Measurements from ENCODE around the gene GJB5.
A peak's percentile ranks its signal among the peaks of the same experiment; 100 is the strongest.
"Not testable (repeated sequence)": the region's sequence is repeated elsewhere in the genome, so short reads cannot be mapped to it uniquely, and the experiment has no call there.

Gene GJB5

GRCh38 chr1:34754964-34755637 lies at the start of gene GJB5:
Gene GJB5, plus strand, starts transcription at chr1:34755047. Its CDS starts 2,284 bp downstream, at chr1:34757331.
- DNase-seq (ENCODE audit: low spot score), result no peak

DNA sequence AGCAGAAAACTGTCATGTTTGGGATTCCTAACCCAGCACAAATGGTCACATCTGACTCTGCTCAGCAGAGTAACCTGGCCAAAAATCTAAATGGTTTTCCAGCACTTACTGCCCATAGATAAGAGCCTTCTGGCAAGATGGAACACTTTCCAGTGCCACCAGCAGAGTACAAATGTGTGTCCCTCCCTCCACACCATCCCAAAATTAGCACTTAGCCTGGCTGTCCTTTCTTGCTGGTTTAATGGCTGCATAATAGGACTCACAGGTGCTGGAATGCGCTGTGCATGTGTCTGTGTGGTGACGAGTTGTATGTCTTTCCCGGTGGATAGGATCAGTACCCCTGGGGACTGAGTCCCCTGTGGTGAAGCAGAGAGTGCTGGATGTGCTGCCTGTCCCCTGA lies 49.8 kb upstream of the GJB5 start:
- DNase-seq (ENCODE audit: low spot score), result no peak

DNA sequence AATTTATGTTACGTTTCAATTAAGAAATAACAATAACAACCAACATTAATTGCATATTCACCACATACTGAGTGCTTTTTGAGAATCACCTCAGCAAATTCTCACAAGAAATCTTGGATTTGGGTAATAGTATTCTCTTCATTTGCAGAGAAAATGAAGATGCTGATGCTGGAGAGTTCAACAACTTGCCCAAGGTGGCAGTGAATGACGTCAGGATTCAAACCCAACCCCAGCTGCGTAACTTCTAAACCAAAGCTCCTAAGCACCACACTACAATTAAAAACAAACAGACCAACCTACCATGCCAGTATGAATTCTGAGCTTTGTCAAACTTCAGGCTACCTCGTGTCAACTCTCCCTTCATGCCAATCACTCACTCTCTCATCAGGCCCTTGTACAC lies 46.7 kb upstream of the GJB5 start:
- DNase-seq (ENCODE audit: low spot score), result no peak

- DNase-seq (ENCODE audit: low spot score), result peak; percentile 37
Observed at GRCh38 chr1:34709547-34709946, 45.3 kb upstream of the GJB5 start.

DNA sequence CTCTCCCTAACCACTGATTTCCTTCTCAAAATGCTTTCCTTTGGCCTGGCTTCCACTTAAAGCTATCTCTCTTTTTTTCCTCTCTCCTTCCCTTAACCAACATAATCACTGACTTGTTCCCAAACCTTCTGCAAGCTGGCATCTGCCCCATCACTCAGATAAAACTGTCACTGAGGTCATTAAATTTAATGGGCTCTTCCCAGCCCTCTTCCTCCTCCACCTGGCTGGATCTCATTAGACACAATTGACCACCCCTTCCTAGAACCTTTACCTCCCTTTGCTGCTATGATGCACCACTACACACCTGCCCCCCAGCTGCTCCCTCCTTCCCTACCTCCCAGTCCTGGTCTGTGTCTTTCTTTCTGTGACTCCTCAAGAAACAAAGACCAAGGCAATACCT lies 44.0 kb upstream of the GJB5 start:
- DNase-seq (ENCODE audit: low spot score), result no peak

- no peak for DNase-seq (ENCODE audit: low spot score)
Observed at GRCh38 chr1:34711485-34711884, 43.4 kb upstream of the GJB5 start.

DNA sequence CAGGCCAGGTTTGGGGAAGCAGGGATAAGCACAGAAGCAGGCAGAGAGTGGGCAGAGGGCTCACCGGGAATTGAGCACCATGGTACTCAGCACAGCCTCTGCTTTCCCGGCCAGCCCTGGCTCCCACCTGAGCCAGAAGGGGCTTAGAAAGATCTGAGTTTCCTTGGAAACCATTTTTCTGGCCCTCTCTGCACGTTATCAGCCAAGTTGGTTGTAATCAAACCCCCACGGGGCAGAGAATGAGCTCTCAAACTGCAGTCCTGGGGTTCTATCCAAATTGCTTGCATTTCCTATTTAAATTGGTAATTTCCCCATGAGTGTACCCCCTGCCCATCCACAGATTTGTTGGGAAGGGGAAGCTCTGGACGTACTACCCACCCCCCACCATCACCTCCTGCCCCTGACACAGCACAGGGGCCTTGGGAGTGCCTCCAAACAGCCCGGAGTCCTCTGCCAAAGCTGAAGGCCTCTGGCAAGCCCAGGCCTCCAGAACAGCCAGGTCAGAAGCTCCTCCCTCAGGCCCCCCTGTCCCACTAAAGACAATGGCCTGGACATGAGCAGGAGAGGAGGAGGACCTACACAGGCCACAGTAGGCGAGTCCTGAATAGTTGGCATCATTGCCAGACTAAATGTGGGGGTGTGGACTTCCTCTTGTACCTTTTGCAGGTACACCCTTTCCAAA lies 42.7 kb upstream of the GJB5 start:
- no peak for DNase-seq (ENCODE audit: low spot score)

DNA sequence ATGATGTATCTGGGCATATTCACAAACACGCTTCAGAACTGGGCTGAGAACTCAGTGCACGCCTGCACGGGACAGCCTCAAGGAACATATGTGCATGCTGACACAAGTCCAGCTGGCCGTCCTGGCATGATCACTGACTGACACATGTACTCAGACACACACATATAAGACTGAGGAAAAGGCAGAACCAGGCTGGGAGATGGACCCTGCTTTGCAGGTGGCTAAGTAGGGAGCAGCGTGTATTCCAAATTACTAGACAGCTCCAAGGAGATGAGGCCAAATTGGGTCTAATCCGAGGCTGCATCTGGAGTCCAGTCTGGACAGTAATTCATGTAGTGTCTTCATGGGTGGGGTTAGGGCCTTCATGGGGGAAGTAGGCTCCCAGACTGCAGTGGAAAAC lies 41.4 kb upstream of the GJB5 start:
- DNase-seq (ENCODE audit: low spot score), result no peak

- DNase-seq (ENCODE audit: low spot score), result no peak
Observed at GRCh38 chr1:34714386-34714785, 40.5 kb upstream of the GJB5 start.

GRCh38 chr1:34715139-34715538 lies 39.7 kb upstream of the GJB5 start:
- DNase-seq (ENCODE audit: low spot score), result no peak

DNA sequence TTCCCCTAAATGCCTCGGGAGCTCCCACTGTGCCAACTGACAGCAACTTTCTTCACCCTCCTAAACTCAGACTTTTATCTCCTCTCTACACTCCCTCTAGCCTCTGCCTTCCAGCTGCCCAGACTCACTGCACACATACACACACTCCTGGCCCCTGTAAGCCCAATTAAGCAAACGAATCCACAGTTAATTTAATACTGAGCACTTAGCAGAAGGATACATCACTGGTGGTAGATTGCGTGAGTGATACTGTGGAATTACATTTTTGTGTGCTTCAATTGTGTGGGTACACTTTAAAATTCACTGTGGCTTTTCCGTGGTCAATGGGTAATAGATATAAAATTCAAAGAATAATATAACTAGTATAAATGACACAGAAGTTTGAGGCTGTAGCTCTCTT lies 33.6 kb upstream of the GJB5 start:
- no peak for DNase-seq (ENCODE audit: low spot score)

GRCh38 chr1:34721646-34722355 lies 33.0 kb upstream of the GJB5 start:
- no peak for DNase-seq (ENCODE audit: low spot score)

- no peak for DNase-seq (ENCODE audit: low spot score)
Observed at GRCh38 chr1:34726861-34727260, 28.0 kb upstream of the GJB5 start.

DNA sequence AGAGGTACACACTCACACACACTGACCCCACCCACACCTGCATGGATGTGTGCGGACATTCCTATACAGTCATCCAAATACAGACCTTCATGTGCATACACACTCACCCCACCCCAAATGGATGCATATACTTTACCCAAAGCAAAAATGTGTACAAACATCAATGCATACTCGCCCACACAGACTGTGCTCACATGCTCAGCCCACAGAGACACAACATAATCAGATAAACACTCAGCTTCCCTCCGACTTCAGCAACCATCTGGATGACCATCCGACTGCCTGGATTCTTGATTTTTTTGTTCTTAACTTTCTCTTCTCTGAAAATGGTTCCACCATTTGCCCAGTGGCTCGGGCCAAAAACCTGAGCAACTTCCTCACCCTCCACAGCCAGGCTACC lies 24.4 kb upstream of the GJB5 start:
- no peak for DNase-seq (ENCODE audit: low spot score)

- DNase-seq (ENCODE audit: low spot score), result not testable (repeated sequence)
Observed at GRCh38 chr1:34732831-34733230, 22.0 kb upstream of the GJB5 start.

DNA sequence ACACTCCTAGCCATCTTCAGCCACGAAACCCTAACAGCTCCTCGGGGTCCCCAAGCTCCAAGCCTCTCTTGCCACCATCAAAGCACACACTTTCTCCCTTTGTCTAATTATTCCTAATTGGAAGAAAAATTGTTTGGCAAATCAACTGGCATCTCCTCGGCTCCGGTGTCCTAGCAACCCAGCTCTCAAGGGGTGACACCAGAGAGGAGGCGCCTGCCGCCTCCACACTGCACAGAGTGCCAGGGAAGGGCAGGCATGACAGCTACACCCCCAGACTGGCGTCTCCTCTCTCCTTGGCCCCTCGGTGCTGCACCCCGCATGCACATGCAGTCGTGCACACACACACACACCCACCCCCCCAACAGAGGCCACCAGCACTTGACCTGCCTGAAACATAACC lies 18.2 kb upstream of the GJB5 start:
- DNase-seq (ENCODE audit: low spot score), result no peak

GRCh38 chr1:34737236-34737635 lies 17.6 kb upstream of the GJB5 start:
- not testable (repeated sequence) for DNase-seq (ENCODE audit: low spot score)

- DNase-seq (ENCODE audit: low spot score), result no peak
Observed at GRCh38 chr1:34739613-34740012, 15.2 kb upstream of the GJB5 start.

- no peak for DNase-seq (ENCODE audit: low spot score)
Observed at GRCh38 chr1:34740161-34740868, 14.5 kb upstream of the GJB5 start.

DNA sequence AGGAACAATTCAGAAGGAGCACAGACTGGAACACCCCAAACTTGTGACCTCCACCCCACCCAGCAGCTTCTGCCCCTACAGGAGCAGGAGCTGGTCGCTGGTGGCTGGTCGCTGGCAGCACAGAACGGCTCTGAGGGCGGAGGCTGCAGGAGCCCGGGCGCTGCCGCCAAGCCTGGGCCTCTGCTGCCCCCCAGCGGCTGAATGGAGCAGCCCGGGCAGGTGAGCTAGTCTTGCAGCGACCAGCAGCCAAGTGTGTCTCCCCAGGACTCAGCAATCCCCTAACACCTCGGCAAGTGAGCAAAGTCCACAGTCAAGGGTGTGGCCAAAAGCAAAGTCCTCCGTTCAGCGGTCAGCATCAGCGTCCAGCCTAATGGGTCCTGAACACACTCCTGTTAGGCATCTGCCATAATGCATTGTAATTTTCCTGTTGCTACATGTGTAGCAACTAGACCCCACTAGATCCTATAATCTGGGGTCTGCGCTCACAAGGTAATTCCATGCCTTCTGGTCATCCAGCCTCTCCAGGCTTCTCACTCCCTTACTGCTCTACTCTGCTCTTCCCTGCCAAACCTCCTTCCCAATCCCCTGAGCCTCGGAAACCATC lies 12.1 kb upstream of the GJB5 start:
- DNase-seq (ENCODE audit: low spot score), result peak; percentile 96

DNA sequence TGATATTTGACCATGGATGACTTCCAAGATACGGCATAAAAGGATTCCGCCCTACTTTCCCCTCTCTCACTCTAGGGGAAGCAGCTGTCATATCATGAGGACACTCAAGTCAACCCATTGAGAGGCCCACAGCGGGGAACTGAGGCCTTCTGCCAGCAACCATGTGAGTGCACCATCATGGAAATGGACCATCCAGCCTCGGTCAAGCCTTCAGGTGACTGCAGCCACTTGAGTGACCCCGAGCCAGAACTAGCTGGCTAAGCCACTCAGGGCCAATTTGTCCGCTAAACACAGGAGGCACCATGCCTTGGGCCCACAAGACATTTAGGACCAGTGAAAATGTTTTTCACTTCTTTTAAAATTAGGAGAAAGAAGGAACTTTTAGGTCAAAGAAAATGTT lies 11.1 kb upstream of the GJB5 start:
- no peak for DNase-seq (ENCODE audit: low spot score)

DNA sequence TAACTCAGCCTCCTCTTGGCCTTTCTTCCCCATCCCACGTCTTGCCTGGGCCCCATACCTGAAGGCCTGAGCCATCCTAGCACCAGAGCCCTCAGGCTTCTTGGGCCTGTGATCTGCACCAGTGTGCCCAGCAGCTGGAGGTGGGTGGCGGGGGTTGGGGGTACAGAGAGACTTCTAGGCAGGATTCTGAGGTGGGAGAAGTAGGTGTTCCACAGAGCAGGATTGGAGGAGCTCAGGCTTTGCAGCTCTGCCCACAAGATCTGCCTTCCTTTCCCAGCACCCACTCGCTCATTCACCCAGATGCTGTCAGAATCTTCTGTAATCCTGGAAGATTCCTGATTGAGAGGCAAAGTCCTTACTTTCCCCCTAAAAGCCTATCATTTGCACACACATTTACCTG lies 10.0 kb upstream of the GJB5 start:
- DNase-seq (ENCODE audit: low spot score), result no peak

Data from AG20443 (cell line).